HepG2 (cell line): ENCODE data around the gene ANO10. TPM values are rescaled to one million over a fixed set of nuclear protein-coding genes. Genes with fewer than 3 reads are reported as not detected.

ENCODE experiments used
- ATAC-seq: fragments of 200-7000 bp; cut with Tn5 transposase; 3 replicates; pipeline ENCODE4 v1.9.1; 2020; ENCODE audit warnings: mild to moderate bottlenecking, moderate library complexity
- BruUV-seq: library from RNA; stranded (reverse); fragments of 400-500 nt; replicated peaks from 2 replicates; lab custom pipeline; 2021; lab: Mats Ljungman, UMichigan
- CTCF ChIA-PET: fragments of 300-600 bp; formaldehyde crosslinking; extraction: SDS; loops from one replicate; lab custom pipeline; 2021; ENCODE audit warnings: low total read pairs, inconsistent platforms, low intra/inter-chr PET ratio; lab: Yijun Ruan, JAX
- POLR2A ChIA-PET: fragments of 350-600 bp; sonication (Branson Sonifier 250); formaldehyde crosslinking; loops from one replicate; lab custom pipeline; 2020; ENCODE audit warnings: antibody characterized with exemption, inconsistent platforms; lab: Yijun Ruan, JAX
- DNase-seq: peaks from one replicate; pipeline ENCODE4 v3.0.0-alpha.2; 2015; ENCODE audit warnings: low spot score
- FAIRE-seq: peaks from 3 replicates; lab custom pipeline; 2011; peaks lifted over from hg19 to GRCh38; lab: Jason Lieb, UNC
- H2AFZ ChIP-seq: one replicate; pipeline ENCODE4 v1.6.1; 2011; ENCODE audit warnings: low read length, inconsistent platforms
- H3K27ac ChIP-seq: fragments of 300-600 bp; 3 replicates; pipeline ENCODE4 v1.8.0; 2011; ENCODE audit warnings: mixed run types, mild to moderate bottlenecking, mixed read lengths, low read length, inconsistent platforms; ENCODE audit not compliant: insufficient read depth; ENCODE audit errors: extremely low read length
- H3K27me3 ChIP-seq, 2 experiments: fragments of 200-600 bp in 1 of 2; 2 replicates in 1 of 2; 3 replicates in 1 of 2; pipeline versions ENCODE4 v1.6.0 to v1.8.0; 2011; ENCODE audit warnings: low read length in 2 of 2, mild to moderate bottlenecking in 2 of 2, moderate library complexity in 2 of 2, inconsistent platforms in 1 of 2; ENCODE audit not compliant: insufficient read depth in 2 of 2, control insufficient read depth in 1 of 2
- H3K36me3 ChIP-seq, 2 experiments: fragments of 200-600 bp in 1 of 2; replicated peaks in 1 of 2; 2 replicates in 1 of 2; 3 replicates in 1 of 2; pipeline versions ENCODE4 v1.5.1 to v1.8.0; 2011; ENCODE audit warnings: low read length in 2 of 2, inconsistent platforms in 1 of 2; ENCODE audit not compliant: insufficient read depth in 2 of 2, control insufficient read depth in 1 of 2
- H3K4me1 ChIP-seq: 2 replicates; pipeline ENCODE4 v1.5.1; 2012; ENCODE audit warnings: low read length, inconsistent platforms; ENCODE audit not compliant: insufficient read depth
- H3K4me2 ChIP-seq: 2 replicates; pipeline ENCODE4 v1.6.0; 2011; ENCODE audit warnings: low read depth, low read length, inconsistent platforms
- H3K4me3 ChIP-seq, 3 experiments: fragments of 200-600 bp in 1 of 3; sonication (generic), shearing (Covaris generic) in 1 of 3; replicated peaks in 1 of 3; 2 replicates each; pipeline ENCODE4 v1.5.1; 2011 to 2016; ENCODE audit warnings: low read length in 3 of 3, inconsistent platforms in 2 of 3, low read depth in 2 of 3, mild to moderate bottlenecking in 2 of 3, control low read depth in 1 of 3, mixed read lengths in 1 of 3; ENCODE audit not compliant: insufficient read depth in 1 of 3
- H3K79me2 ChIP-seq: one replicate; pipeline ENCODE4 v1.6.1; 2011; ENCODE audit warnings: low read length, inconsistent platforms; ENCODE audit not compliant: insufficient read depth
- H3K9ac ChIP-seq: 2 replicates; pipeline ENCODE4 v1.6.0; 2011; ENCODE audit warnings: mild to moderate bottlenecking, low read depth, low read length, inconsistent platforms; ENCODE audit not compliant: insufficient read depth
- H3K9me3 ChIP-seq: 2 replicates; pipeline ENCODE4 v1.5.1; 2012; ENCODE audit warnings: mild to moderate bottlenecking, low read length
- H4K20me1 ChIP-seq: 2 replicates; pipeline ENCODE4 v1.6.0; 2011; ENCODE audit warnings: inconsistent platforms, mild to moderate bottlenecking, low read length, moderate library complexity; ENCODE audit not compliant: insufficient read depth
- CBX1 ChIP-seq: IDR thresholded peaks from one replicate; pipeline ENCODE4 v1.6.1; 2016; ENCODE audit warnings: antibody characterized with exemption, low read depth
- DZIP1 ChIP-seq: sonication (generic); formaldehyde crosslinking; IDR thresholded peaks from 2 replicates; pipeline ENCODE4 v1.5.0; 2020; ENCODE audit warnings: mild to moderate bottlenecking, missing genetic modification reagents
- TOPORS ChIP-seq: sonication (generic); formaldehyde crosslinking; IDR thresholded peaks from 2 replicates; pipeline ENCODE4 v1.8.0; 2023; ENCODE audit warnings: mild to moderate bottlenecking, missing genetic modification reagents
- WGBS: methylation state at CpG from one replicate; pipeline ENCODE4 v1.1.6; 2017; ENCODE audit warnings: low lambda C conversion rate; 5-methylcytosine and 5-hydroxymethylcytosine counted together
- in situ Hi-C: cut with HindIII; loops from 2 replicates; pipeline ENCODE4 v1.10.0; 2017; ENCODE audit warnings: low pct_unique_long_range_greater_than_20kb; ENCODE audit not compliant: extremely low pct_ligation_motif_present
- intact Hi-C: fragments of 100-400 bp; cut with micrococcal nuclease; formaldehyde crosslinking; loops from one replicate; pipeline ENCODE4 v1.10.0; 2022; ENCODE audit not compliant: unreplicated experiment
- polyA plus RNA-seq, 8 experiments: library from polyadenylated mRNA; depleted of rRNA in 3 of 8; stranded (reverse) in 7 of 8; unstranded in 1 of 8; fragments of >200 nt; fragmentation: Illumina TruSeq in 4 of 8; extraction: Trizol in 4 of 8; gene quantifications; 2 replicates each; pipeline versions ENCODE4 v1.2.1 to v1.2.3, GENCODE V29; 2011 to 2016; ENCODE audit warnings: low read depth in 4 of 8, missing spikeins in 1 of 8, mixed read lengths in 1 of 8; ENCODE audit not compliant: insufficient read depth in 1 of 8
- total RNA-seq, 5 experiments: library from RNA; depleted of rRNA; stranded (reverse); fragments of >200 nt; fragmentation: Illumina TruSeq; extraction: Trizol; gene quantifications; 2 replicates each; pipeline ENCODE4 v1.2.3, GENCODE V29; 2016; ENCODE audit warnings: low read depth in 1 of 5
- TF ChIP-seq, protein P1 (sequence below): IDR thresholded peaks from 2 replicates; pipeline ENCODE4 v1.6.1; 2016; ENCODE audit warnings: control low read depth

The ANO10 gene
- total and polyA plus RNA-seq, 2 of the 13 experiments (the other 11 are each of a cell fraction or from before 2014, with no cell fraction given) = 10.4 to 13.1 TPM

- TF ChIP-seq CBX1 = no peak
Measured at GRCh38 chr3:43343815-43344214, 278.0 kb downstream of the ANO10 start (continued).

DNA sequence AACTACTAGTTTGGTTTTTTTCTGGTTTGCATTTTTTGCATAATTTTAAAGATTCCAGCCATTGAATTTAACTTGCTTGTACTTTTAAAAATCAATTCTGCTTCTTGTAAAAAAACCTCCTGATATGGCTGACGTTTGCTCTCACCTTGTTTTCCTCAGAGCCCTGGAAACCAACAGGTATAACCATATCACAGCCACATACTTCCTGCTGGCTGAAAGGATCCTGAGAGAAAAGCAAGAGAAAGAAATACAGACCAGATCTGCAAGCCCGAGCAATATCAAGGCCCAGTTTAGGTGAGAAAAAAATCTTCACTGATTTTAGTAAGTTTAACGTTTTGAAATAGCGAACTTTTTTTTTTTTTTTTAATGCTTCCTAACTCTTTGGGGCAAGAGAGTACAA is 278.6 kb downstream of the ANO10 start:
- Histone ChIP-seq H3K27ac (no peak overlapping the region), H3K79me2 (peaks cover 4% of the 10 kb centered on the region), H2AFZ (no peak overlapping the region), H3K4me1 (no peaks in the 10 kb centered on the region), H3K9me3 (peaks cover 3% of the 10 kb centered on the region), H3K27me3 (no peaks in the 10 kb centered on the region), H3K4me3 (no peak overlapping the region), H3K4me2 (no peak overlapping the region), H3K36me3 (peaks cover 37 to 83% of the 10 kb centered on the region in 2 experiments), H4K20me1 (no peaks in the 10 kb centered on the region), H3K9ac (no peak overlapping the region)
- intact Hi-C loops = no loop called here
- no peak for FAIRE-seq
- no TSS peak for BruUV-seq
- TF ChIP-seq, protein P1, sequence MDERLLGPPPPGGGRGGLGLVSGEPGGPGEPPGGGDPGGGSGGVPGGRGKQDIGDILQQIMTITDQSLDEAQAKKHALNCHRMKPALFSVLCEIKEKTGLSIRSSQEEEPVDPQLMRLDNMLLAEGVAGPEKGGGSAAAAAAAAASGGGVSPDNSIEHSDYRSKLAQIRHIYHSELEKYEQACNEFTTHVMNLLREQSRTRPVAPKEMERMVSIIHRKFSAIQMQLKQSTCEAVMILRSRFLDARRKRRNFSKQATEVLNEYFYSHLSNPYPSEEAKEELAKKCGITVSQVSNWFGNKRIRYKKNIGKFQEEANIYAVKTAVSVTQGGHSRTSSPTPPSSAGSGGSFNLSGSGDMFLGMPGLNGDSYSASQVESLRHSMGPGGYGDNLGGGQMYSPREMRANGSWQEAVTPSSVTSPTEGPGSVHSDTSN (CRISPR knock-in tag) = no peak
- TF ChIP-seq DZIP1 = no peak
- TF ChIP-seq TOPORS (CRISPR knock-in tag) = no peak
- DNase-seq = no peak
- ATAC-seq = no peak
- CTCF ChIA-PET = no interaction called here
- in situ Hi-C loops = no loop called here
- POLR2A ChIA-PET = no interaction called here
- WGBS = 97% methylated on average over 4 of the region's 4 CpGs
